ENCODE data around the gene HSPD1. TPM values are rescaled to one million over a fixed set of nuclear protein-coding genes. Genes with fewer than 3 reads are reported as not detected.

HSPD1 gene
- total and polyA plus RNA-seq, 2 of the 13 experiments (the other 11 are each of a cell fraction or from before 2014, with no cell fraction given) = 685 to 2,610 TPM

GRCh38 chr2:197500503-197501131, 977 bp upstream of the HSPD1 start (continued):
- TF ChIP-seq SKIL (CRISPR knock-in tag; IDR thresholded peaks at IDR 0.05; ENCODE audit: borderline replicate concordance) (no peak), MTERF4 (CRISPR knock-in tag; IDR thresholded peaks at IDR 0.05) (no peak), SRSF1 (optimal IDR thresholded peaks at IDR 0.05; ENCODE audit: low read depth, low read length) (no peak), ZNF224 (CRISPR knock-in tag; IDR thresholded peaks at IDR 0.05) (no peak), ZBTB10 (CRISPR knock-in tag; IDR thresholded peaks at IDR 0.05; ENCODE audit: borderline replicate concordance) (0 out of 2 replicates have a peak, but pooled peaks have one; percentile 43), FOXK2 (IDR thresholded peaks at IDR 0.05) (no peak), FOXP1 (IDR thresholded peaks at IDR 0.05) (no peak), FOXP1 (CRISPR knock-in tag; IDR thresholded peaks at IDR 0.05) (no peak), SKI (IDR thresholded peaks at IDR 0.05; ENCODE audit: partially characterized antibody) (no peak), DNMT3B (CRISPR knock-in tag; conservative IDR thresholded peaks at IDR 0.05) (no peak), NR3C1 (CRISPR knock-in tag; IDR thresholded peaks at IDR 0.05) (no peak), ZNF747 (CRISPR knock-in tag; IDR thresholded peaks at IDR 0.05; ENCODE audit: borderline replicate concordance) (peak; percentile 67; the same call in 1 of the 2 replicates), ZBTB40 (IDR thresholded peaks at IDR 0.05) (no peak), ZBTB40 (CRISPR knock-in tag; IDR thresholded peaks at IDR 0.05) (no peak), ZNF160 (CRISPR knock-in tag; IDR thresholded peaks at IDR 0.05) (no peak), ZMYM4 (CRISPR knock-in tag; IDR thresholded peaks at IDR 0.05) (no peak)
